GM18499 (cell line): Measurements from ENCODE around the gene CAMK4.
"Not testable (repeated sequence)": the region's sequence is repeated elsewhere in the genome, so short reads cannot be mapped to it uniquely, and the experiment has no call there.

Source experiments
- ATAC-seq: cut with Tn5 transposase; IDR thresholded peaks from one replicate; pipeline ENCODE4 v1.9.1; 2021; ENCODE audit warnings: moderate number of reproducible peaks; ENCODE audit not compliant: insufficient read depth, unreplicated experiment

Gene CAMK4

GRCh38 chr5:111299831-111300432 is 75.7 kb downstream of the CAMK4 start:
- no peak for ATAC-seq

DNA sequence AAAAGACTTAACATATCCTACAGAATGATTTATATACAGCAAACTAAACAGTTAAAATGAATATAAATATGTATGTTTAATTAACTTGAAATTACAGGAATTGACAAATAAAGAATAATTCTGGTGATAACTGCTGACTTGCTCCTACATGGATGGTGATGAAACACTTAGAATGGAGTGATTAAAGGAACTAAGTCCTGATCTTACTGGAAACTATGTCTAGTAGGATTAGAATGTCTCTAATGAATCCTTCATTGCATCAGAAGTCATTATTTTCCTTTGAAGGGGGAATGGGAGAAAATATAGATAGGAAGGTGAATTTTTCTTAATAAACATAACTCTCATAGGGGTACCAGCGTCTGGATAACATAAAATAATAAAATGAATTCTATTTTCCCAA is 77.1 kb downstream of the CAMK4 start:
- ATAC-seq = no peak

DNA sequence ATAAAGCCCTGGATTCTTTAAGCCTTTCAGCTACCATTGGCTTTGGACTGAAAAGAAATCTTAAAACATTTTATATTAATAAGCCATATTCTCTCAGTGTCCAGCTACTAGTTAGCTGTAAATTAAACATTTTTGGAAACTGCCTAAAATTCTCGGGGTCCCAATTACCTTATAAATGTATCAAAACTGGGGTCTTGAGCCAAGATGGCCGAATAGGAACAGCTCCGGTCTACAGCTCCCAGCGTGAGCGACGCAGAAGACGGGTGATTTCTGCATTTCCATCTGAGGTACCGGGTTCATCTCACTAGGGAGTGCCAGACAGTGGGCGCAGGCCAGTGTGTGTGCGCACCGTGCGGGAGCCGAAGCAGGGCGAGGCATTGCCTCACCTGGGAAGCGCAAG is 77.9 kb downstream of the CAMK4 start:
- ATAC-seq = not testable (repeated sequence)

GRCh38 chr5:111308951-111309350 is 84.8 kb downstream of the CAMK4 start:
- ATAC-seq = no peak

DNA sequence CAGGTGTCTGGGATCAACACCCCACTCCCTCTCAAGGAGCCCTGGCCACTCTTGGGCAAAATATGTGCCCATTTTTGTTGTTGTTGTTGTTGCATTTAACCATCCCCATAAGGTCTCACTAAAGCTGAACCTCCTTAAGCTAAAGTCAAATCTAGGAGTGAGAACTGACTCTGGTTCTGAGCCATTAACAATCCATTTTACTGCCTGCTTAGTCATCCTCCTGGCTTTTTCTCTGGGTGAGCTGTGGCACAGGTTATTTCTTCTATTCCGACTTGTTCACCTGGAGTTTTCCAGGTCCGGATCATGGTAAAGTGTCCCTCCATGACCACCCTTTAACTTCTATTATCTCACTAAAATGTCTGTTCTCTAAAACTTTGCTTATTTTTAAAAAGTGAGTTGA is 85.2 kb downstream of the CAMK4 start:
- no peak for ATAC-seq

- no peak for ATAC-seq
Measured at GRCh38 chr5:111310711-111311620, 86.8 kb downstream of the CAMK4 start.

DNA sequence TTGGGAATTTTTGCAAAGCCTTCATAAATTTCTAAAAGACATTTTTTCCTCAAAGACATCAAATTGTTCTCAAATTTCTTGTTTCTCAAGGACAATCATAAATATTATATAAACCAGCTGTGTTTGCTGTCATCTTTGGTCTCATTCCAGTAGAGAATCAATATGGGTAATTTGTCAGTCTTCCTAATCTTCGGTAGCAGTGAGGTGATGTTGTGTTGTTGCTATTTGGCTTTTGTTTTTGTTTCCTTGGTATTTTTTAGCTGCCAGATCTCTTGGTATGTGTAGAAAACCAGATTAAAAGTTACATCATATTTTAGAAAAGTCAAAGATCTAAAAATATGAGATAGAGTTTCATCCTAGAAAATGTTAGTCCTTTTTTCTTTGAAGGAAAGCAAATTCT is 87.5 kb downstream of the CAMK4 start:
- ATAC-seq = no peak

- ATAC-seq = no peak
Measured at GRCh38 chr5:111313017-111313724, 89.0 kb downstream of the CAMK4 start.

- ATAC-seq = no peak
Measured at GRCh38 chr5:111320953-111321352, 96.8 kb downstream of the CAMK4 start.

GRCh38 chr5:111321376-111321775 is 97.2 kb downstream of the CAMK4 start:
- no peak for ATAC-seq

GRCh38 chr5:111326551-111326950 is 102.4 kb downstream of the CAMK4 start:
- no peak for ATAC-seq

DNA sequence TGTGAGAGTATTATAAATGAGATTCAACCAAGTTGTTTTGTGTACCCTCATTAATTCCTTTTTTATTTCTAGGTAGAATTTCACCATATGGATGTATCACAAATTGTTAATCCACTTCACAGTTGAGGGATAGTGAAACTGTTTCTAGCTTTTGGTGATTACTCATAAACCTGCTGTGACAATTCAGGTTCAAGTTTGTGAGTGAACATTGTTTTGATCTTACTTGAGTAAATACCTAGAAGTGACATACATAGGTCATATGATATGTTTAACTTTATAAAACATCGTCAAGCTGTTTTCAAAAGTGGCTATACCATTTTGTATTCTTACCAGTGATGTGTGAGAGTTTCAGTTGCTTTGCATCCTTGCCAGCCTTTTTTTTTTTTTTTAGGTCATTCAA is 112.9 kb downstream of the CAMK4 start:
- no peak for ATAC-seq

GRCh38 chr5:111337688-111338087 is 113.5 kb downstream of the CAMK4 start:
- ATAC-seq = peak; percentile 56

GRCh38 chr5:111345731-111346130 is 121.5 kb downstream of the CAMK4 start:
- no peak for ATAC-seq

GRCh38 chr5:111347021-111347420 is 122.8 kb downstream of the CAMK4 start:
- ATAC-seq = no peak

GRCh38 chr5:111348661-111349329 is 124.6 kb downstream of the CAMK4 start:
- ATAC-seq = no peak

DNA sequence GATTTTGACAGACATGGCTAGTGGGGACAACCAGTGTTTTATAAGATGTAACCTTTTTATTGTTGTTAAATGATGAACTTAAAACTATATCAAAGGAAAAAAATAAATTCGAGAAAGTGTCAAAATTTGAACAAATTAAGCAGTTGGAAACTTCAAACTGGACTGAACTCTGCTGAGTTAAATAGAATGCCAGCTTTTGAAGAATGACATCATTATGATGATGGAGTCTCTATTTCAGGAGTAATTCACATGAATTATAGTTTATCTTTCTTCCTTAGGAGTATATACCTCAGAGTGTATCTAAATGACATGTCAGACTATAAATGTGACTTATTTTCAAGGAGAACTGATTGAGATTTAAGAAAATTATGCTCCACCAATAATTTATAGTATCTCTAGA is 125.2 kb downstream of the CAMK4 start:
- ATAC-seq = no peak

- no peak for ATAC-seq
Measured at GRCh38 chr5:111353035-111353434, 128.9 kb downstream of the CAMK4 start.

GRCh38 chr5:111358726-111359125 is 134.5 kb downstream of the CAMK4 start:
- not testable (repeated sequence) for ATAC-seq

GRCh38 chr5:111360173-111360572 is 136.0 kb downstream of the CAMK4 start:
- no peak for ATAC-seq

- ATAC-seq = no peak
Measured at GRCh38 chr5:111364992-111365391, 140.8 kb downstream of the CAMK4 start.
